SK-N-SH (cell line): ENCODE measurements around the gene DSCAML1. TPM values are rescaled to one million over a fixed set of nuclear protein-coding genes. Genes with fewer than 3 reads are reported as not detected.

Source experiments
- CTCF ChIA-PET: fragments of 300-600, 350-600 bp; formaldehyde crosslinking; extraction: SDS; loops from one replicate; lab custom pipeline; 2021; lab: Yijun Ruan, JAX
- POLR2A ChIA-PET: fragments of 350-600 bp; sonication (Branson Sonifier 250); formaldehyde crosslinking; extraction: SDS; loops from one replicate; lab custom pipeline; 2020; ENCODE audit warnings: antibody characterized with exemption, inconsistent platforms; lab: Yijun Ruan, JAX
- DNase-seq: peaks from one replicate; pipeline ENCODE4 v3.0.0; 2012
- H2AFZ ChIP-seq: fragments of 200-600 bp; sonication (generic); 2 replicates; pipeline ENCODE4 v1.8.1; 2016; ENCODE audit warnings: antibody characterized with exemption, mild to moderate bottlenecking, low read depth
- H3F3A ChIP-seq: fragments of 200-600 bp; sonication (generic); replicated peaks from 2 replicates; pipeline ENCODE3; 2016; ENCODE audit warnings: antibody characterized with exemption, mild to moderate bottlenecking; ENCODE audit not compliant: insufficient read depth
- H3K27ac ChIP-seq, 2 experiments: fragments of 200-500 bp in 1 of 2; fragments of 200-600 bp in 1 of 2; sonication (Bioruptor generic) in 1 of 2; sonication (generic), shearing (Covaris generic) in 1 of 2; 2 replicates each; pipeline versions ENCODE4 v1.5.1 to v1.6.1; 2014 to 2016; ENCODE audit warnings: low read depth in 2 of 2, inconsistent platforms in 1 of 2, low read length in 1 of 2, mild to moderate bottlenecking in 1 of 2, mixed read lengths in 1 of 2
- H3K27me3 ChIP-seq: fragments of 200-600 bp; sonication (generic), shearing (Covaris generic); 2 replicates; pipeline ENCODE4 v1.6.1; 2016; ENCODE audit warnings: mixed run types; ENCODE audit not compliant: insufficient read depth
- H3K36me3 ChIP-seq, 2 experiments: fragments of 200-500 bp in 1 of 2; fragments of 200-600 bp in 1 of 2; sonication (Bioruptor generic) in 1 of 2; sonication (generic) in 1 of 2; replicated peaks in 1 of 2; 2 replicates each; pipeline versions ENCODE3 to v1.5.1; 2014 to 2016; ENCODE audit warnings: low read length in 1 of 2, mild to moderate bottlenecking in 1 of 2; ENCODE audit not compliant: insufficient read depth in 2 of 2, control insufficient read depth in 1 of 2
- H3K4me1 ChIP-seq, 2 experiments: fragments of 200-500 bp in 1 of 2; fragments of 200-600 bp in 1 of 2; sonication (Bioruptor generic) in 1 of 2; sonication (generic), shearing (Covaris generic) in 1 of 2; 2 replicates each; pipeline versions ENCODE4 v1.5.1 to v1.6.1; 2014 to 2016; ENCODE audit warnings: low read depth in 1 of 2, low read length in 1 of 2, mixed run types in 1 of 2; ENCODE audit not compliant: insufficient read depth in 2 of 2, control insufficient read depth in 1 of 2
- H3K4me2 ChIP-seq: fragments of 200-600 bp; sonication (generic), shearing (Covaris generic); 2 replicates; pipeline ENCODE4 v1.6.1; 2017; ENCODE audit warnings: mixed run types
- H3K4me3 ChIP-seq, 2 experiments: fragments of 200-500 bp in 1 of 2; fragments of 200-600 bp in 1 of 2; sonication (Bioruptor generic) in 1 of 2; sonication (generic), shearing (Covaris generic) in 1 of 2; 2 replicates each; pipeline versions ENCODE4 v1.5.1 to v1.8.1; 2014 to 2016; ENCODE audit warnings: low read depth in 2 of 2, inconsistent platforms in 1 of 2, low read length in 1 of 2, mild to moderate bottlenecking in 1 of 2, mixed read lengths in 1 of 2, moderate library complexity in 1 of 2
- H3K79me2 ChIP-seq: fragments of 200-600 bp; sonication (generic); 2 replicates; pipeline ENCODE4 v1.8.1; 2017; ENCODE audit warnings: mild to moderate bottlenecking; ENCODE audit not compliant: insufficient read depth
- H3K9ac ChIP-seq: fragments of 200-600 bp; sonication (generic); 2 replicates; pipeline ENCODE4 v1.6.1; 2017; ENCODE audit warnings: mixed run types
- H3K9me2 ChIP-seq: fragments of 200-600 bp; sonication (generic); 2 replicates; pipeline ENCODE4 v1.6.1; 2017; ENCODE audit warnings: mixed run types
- H3K9me3 ChIP-seq: fragments of 200-600 bp; sonication (generic); 2 replicates; pipeline ENCODE4 v1.6.1; 2017; ENCODE audit warnings: mixed run types, mild to moderate bottlenecking, moderate library complexity
- H4K20me1 ChIP-seq: fragments of 200-600 bp; sonication (generic); 2 replicates; pipeline ENCODE4 v1.6.1; 2017; ENCODE audit warnings: mild to moderate bottlenecking, mixed run types; ENCODE audit not compliant: insufficient read depth
- CTCF ChIP-seq: fragments of 200-600 bp; sonication (generic); IDR thresholded peaks from 2 replicates; pipeline ENCODE4 v1.6.1; 2017; ENCODE audit warnings: antibody characterized with exemption, mild to moderate bottlenecking, moderate library complexity
- FOXM1 ChIP-seq: IDR thresholded peaks from 2 replicates; pipeline ENCODE4 v1.4.0; 2012; ENCODE audit warnings: low read depth, mild to moderate bottlenecking
- GABPA ChIP-seq: IDR thresholded peaks from 2 replicates; pipeline ENCODE4 v1.4.0; 2012; ENCODE audit warnings: low read depth, mild to moderate bottlenecking
- GATA2 ChIP-seq: sonication (generic); formaldehyde crosslinking; IDR thresholded peaks from 2 replicates; pipeline ENCODE4 v1.5.0; 2020; ENCODE audit warnings: mild to moderate bottlenecking, missing genetic modification reagents
- JUND ChIP-seq: IDR thresholded peaks from 2 replicates; pipeline ENCODE4 v1.4.0; 2012
- NFIC ChIP-seq: IDR thresholded peaks from 2 replicates; pipeline ENCODE4 v1.4.0; 2012; ENCODE audit warnings: borderline replicate concordance
- RCOR1 ChIP-seq: fragments of 150-350 bp; IDR thresholded peaks from 2 replicates; pipeline ENCODE4 v1.6.1; 2017; ENCODE audit warnings: antibody characterized with exemption, low read length
- TEAD4 ChIP-seq: IDR thresholded peaks from 2 replicates; pipeline ENCODE4 v1.4.0; 2012; ENCODE audit warnings: mild to moderate bottlenecking, borderline replicate concordance; ENCODE audit not compliant: insufficient read depth
- WGBS: methylation state at CpG from one replicate; pipeline ENCODE4 v1.1.6; 2017; ENCODE audit warnings: low lambda C conversion rate; 5-methylcytosine and 5-hydroxymethylcytosine counted together
- polyA plus RNA-seq, 3 experiments: library from polyadenylated mRNA; depleted of rRNA; stranded (reverse); fragments of >200 nt; gene quantifications; 2 replicates each; pipeline ENCODE4 v1.2.3, GENCODE V29; 2012
- TF ChIP-seq, protein P1 (sequence below): IDR thresholded peaks from 2 replicates; pipeline ENCODE4 v1.4.0; 2012; ENCODE audit warnings: low read depth, borderline replicate concordance
- TF ChIP-seq, protein P2 (sequence below): IDR thresholded peaks from 2 replicates; pipeline ENCODE4 v1.4.0; 2012; ENCODE audit warnings: low read depth

The DSCAML1 gene
- polyA plus RNA-seq, 1 of the 3 experiments (the other 2 are of a cell fraction) = not detected

DNA sequence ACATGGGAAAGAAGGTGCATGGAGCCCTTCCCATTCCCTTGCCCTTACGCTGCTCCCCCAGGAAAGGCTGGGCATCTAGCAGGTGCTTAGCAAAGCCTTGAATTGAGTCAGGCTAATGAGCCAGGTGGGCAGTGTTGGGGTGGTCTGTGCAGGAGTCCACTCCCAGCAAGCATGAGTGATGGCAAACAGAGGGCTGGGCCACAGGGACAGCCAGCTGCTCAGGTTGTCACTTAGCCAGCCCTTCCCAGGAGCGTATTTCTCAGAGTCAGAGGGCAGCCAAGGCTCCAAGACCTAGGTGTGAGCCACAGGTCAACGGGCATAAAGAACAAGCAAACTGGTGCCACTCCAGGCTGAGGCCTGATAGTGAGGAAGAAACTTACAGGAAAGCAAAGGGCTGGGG is 149.8 kb downstream of the DSCAML1 start:
- no peak overlapping the region for H3K9ac ChIP-seq
- ChIA-PET CTCF (interaction anchor here (1.0 to 2.2 kb wide), 2 partner anchors 161 to 204 kb away, joined by 3 to 6 read pairs; no protein-coding TSS in a partner anchor), POLR2A (no interaction called here)
- no peaks in the 10 kb centered on the region for H3F3A ChIP-seq
- no peaks in the 10 kb centered on the region for H3K79me2 ChIP-seq
- no peak for DNase-seq
- H3K4me2 ChIP-seq = no peak overlapping the region
- TF ChIP-seq, protein P1, sequence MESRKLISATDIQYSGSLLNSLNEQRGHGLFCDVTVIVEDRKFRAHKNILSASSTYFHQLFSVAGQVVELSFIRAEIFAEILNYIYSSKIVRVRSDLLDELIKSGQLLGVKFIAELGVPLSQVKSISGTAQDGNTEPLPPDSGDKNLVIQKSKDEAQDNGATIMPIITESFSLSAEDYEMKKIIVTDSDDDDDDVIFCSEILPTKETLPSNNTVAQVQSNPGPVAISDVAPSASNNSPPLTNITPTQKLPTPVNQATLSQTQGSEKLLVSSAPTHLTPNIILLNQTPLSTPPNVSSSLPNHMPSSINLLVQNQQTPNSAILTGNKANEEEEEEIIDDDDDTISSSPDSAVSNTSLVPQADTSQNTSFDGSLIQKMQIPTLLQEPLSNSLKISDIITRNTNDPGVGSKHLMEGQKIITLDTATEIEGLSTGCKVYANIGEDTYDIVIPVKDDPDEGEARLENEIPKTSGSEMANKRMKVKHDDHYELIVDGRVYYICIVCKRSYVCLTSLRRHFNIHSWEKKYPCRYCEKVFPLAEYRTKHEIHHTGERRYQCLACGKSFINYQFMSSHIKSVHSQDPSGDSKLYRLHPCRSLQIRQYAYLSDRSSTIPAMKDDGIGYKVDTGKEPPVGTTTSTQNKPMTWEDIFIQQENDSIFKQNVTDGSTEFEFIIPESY = no peak
- TF ChIP-seq GABPA (no peak), GATA2 (no peak), NFIC (no peak), TEAD4 (no peak), CTCF (no peak), JUND (no peak), RCOR1 (no peak)
- TF ChIP-seq, protein P2, sequence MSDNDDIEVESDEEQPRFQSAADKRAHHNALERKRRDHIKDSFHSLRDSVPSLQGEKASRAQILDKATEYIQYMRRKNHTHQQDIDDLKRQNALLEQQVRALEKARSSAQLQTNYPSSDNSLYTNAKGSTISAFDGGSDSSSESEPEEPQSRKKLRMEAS = no peak
- H3K36me3 ChIP-seq = no peaks in the 10 kb centered on the region
- 29% methylated on average over 3 of the region's 3 CpGs for WGBS
- no peak overlapping the region for H2AFZ ChIP-seq
- H3K9me3 ChIP-seq = no peaks in the 10 kb centered on the region
- no peaks in the 10 kb centered on the region for H4K20me1 ChIP-seq
- no peaks in the 10 kb centered on the region for H3K4me1 ChIP-seq
- no peak overlapping the region for H3K4me3 ChIP-seq
- 0 out of 2 replicates have a peak, but pooled peaks cover 5% of the 10 kb centered on the region for H3K27me3 ChIP-seq
- no peaks in the 10 kb centered on the region for H3K9me2 ChIP-seq
- no peak overlapping the region for H3K27ac ChIP-seq

- TF ChIP-seq FOXM1 (no peak), NFIC (no peak)
- Histone ChIP-seq H3K27me3 (0 out of 2 replicates have a peak, but pooled peaks cover 5% of the 10 kb centered on the region), H3K4me1 (peaks cover 0 to under 1% of the 10 kb centered on the region in 2 experiments; a peak in 1 of 4 replicates), H3K27ac (no peak overlapping the region), H2AFZ (no peak overlapping the region), H3K4me3 (no peak overlapping the region), H3K9me3 (no peaks in the 10 kb centered on the region), H3K36me3 (no peaks in the 10 kb centered on the region), H4K20me1 (no peaks in the 10 kb centered on the region), H3K9me2 (no peaks in the 10 kb centered on the region), H3K4me2 (no peak overlapping the region), H3F3A (no peaks in the 10 kb centered on the region), H3K9ac (no peak overlapping the region), H3K79me2 (no peaks in the 10 kb centered on the region)
- ChIA-PET CTCF (interaction anchor here (1.0 kb wide), 2 partner anchors 162 to 220 kb away, joined by 3 read pairs; no protein-coding TSS in a partner anchor), POLR2A (no interaction called here)
- DNase-seq = no peak
- 43% methylated on average over 6 of the region's 6 CpGs for WGBS
These were observed 150.6 kb downstream of the DSCAML1 start for GRCh38 chr11:117646411-117646810.
